PC-3 (cell line): Measurements from ENCODE around the gene PSPN.

Experiments used
- CTCF ChIP-seq: fragments of 300-600 bp; sonication (generic); conservative IDR thresholded peaks from 2 replicates; pipeline ENCODE4 v1.5.1; 2017; ENCODE audit warnings: antibody characterized with exemption, low read depth, mild to moderate bottlenecking, low read length
- EZH2 ChIP-seq: fragments of 300-600 bp; sonication (generic); IDR thresholded peaks from one replicate; pipeline ENCODE4 v1.6.1; 2017; ENCODE audit warnings: antibody characterized with exemption, mild to moderate bottlenecking, low read length; ENCODE audit not compliant: unreplicated experiment

- TF ChIP-seq CTCF (no peak), EZH2 (no peak)
Observed at GRCh38 chr19:6343462-6343861, 32.3 kb downstream of the PSPN start.
